HCT116 (cell line): ENCODE data around the gene THRB. TPM values are rescaled to one million over a fixed set of nuclear protein-coding genes. Genes with fewer than 3 reads are reported as not detected.

ENCODE experiments used
- ATAC-seq: fragments of 200-7000 bp; cut with Tn5 transposase; 2 replicates; pipeline ENCODE4 v1.9.1; 2020; ENCODE audit warnings: mild to moderate bottlenecking, moderate library complexity
- BruUV-seq: library from RNA; stranded (reverse); fragments of 400-500 nt; replicated peaks from 2 replicates; lab custom pipeline; 2021; lab: Mats Ljungman, UMichigan
- CTCF ChIA-PET: fragments of 300-600 bp; sonication (Branson Sonifier 250); formaldehyde crosslinking; loops from one replicate; lab custom pipeline; 2021; ENCODE audit warnings: antibody characterized with exemption; lab: Charles Lee
- POLR2A ChIA-PET: fragments of 300-600, 350-600 bp; sonication (Branson Sonifier 250); formaldehyde crosslinking; loops from one replicate; lab custom pipeline; 2021; ENCODE audit warnings: antibody characterized with exemption; lab: Charles Lee
- RAD21 ChIA-PET, 2 experiments: fragments of 300-600 bp; sonication (Branson Sonifier 250); formaldehyde crosslinking; loops; one replicate each; lab custom pipeline; 2023; ENCODE audit warnings: low total read pairs in 2 of 2; ENCODE audit not compliant: uncharacterized antibody in 2 of 2, unreplicated experiment in 2 of 2, low non-redundant PET in 1 of 2; lab: Charles Lee
- DNase-seq: peaks from one replicate; pipeline ENCODE4 v3.0.0-alpha.2; 2010; ENCODE audit warnings: low read depth, low spot score
- H2AFZ ChIP-seq: fragments of 200-600 bp; shearing (Covaris generic), sonication (generic); 2 replicates; pipeline ENCODE4 v1.6.1; 2017; ENCODE audit warnings: low read depth, mixed run types, mixed read lengths, antibody characterized with exemption, low read length; ENCODE audit not compliant: poor library complexity, severe bottlenecking
- H3K27ac ChIP-seq: 2 replicates; pipeline ENCODE4 v1.5.1; 2012; ENCODE audit warnings: low read depth, low read length
- H3K27me3 ChIP-seq: fragments of 200-600 bp; sonication (generic); 2 replicates; pipeline ENCODE4 v1.6.1; 2016; ENCODE audit warnings: mixed run types, low read length, mixed read lengths; ENCODE audit not compliant: insufficient read depth
- H3K36me3 ChIP-seq, 2 experiments: fragments of 200-500 bp in 1 of 2; fragments of 200-600 bp in 1 of 2; sonication (Bioruptor generic) in 1 of 2; sonication (generic) in 1 of 2; 2 replicates each; pipeline versions ENCODE4 v1.5.1 to v1.6.1; 2014 to 2016; ENCODE audit warnings: low read length in 2 of 2, inconsistent platforms in 1 of 2, mixed read lengths in 1 of 2, mixed run types in 1 of 2; ENCODE audit not compliant: insufficient read depth in 2 of 2, control insufficient read depth in 1 of 2
- H3K4me1 ChIP-seq, 2 experiments: fragments of 200-600 bp in 1 of 2; sonication (generic) in 1 of 2; 2 replicates each; pipeline versions ENCODE4 v1.5.1 to v1.6.1; 2012 to 2017; ENCODE audit warnings: low read length in 2 of 2, inconsistent platforms in 1 of 2, mild to moderate bottlenecking in 1 of 2, mixed read lengths in 1 of 2, mixed run types in 1 of 2, moderate library complexity in 1 of 2; ENCODE audit not compliant: insufficient read depth in 2 of 2, control insufficient read depth in 1 of 2
- H3K4me2 ChIP-seq: fragments of 200-600 bp; sonication (generic); 2 replicates; pipeline ENCODE4 v1.6.1; 2017; ENCODE audit warnings: mixed run types, low read length, mixed read lengths
- H3K4me3 ChIP-seq, 2 experiments: fragments of 200-600 bp in 1 of 2; sonication (generic) in 1 of 2; replicated peaks in 1 of 2; 2 replicates each; pipeline ENCODE4 v1.5.1; 2011 to 2016; ENCODE audit warnings: low read length in 2 of 2, control low read depth in 1 of 2, low read depth in 1 of 2, mild to moderate bottlenecking in 1 of 2, mixed read lengths in 1 of 2, mixed run types in 1 of 2
- H3K79me2 ChIP-seq: fragments of 200-600 bp; sonication (generic); 2 replicates; pipeline ENCODE4 v1.6.1; 2017; ENCODE audit warnings: mild to moderate bottlenecking, mixed run types, low read length, moderate library complexity, mixed read lengths; ENCODE audit not compliant: insufficient read depth
- H3K9ac ChIP-seq: fragments of 200-600 bp; sonication (generic); 2 replicates; pipeline ENCODE4 v1.6.1; 2016; ENCODE audit warnings: low read length, mixed read lengths
- H3K9me2 ChIP-seq: fragments of 200-600 bp; sonication (generic), shearing (Covaris generic); 2 replicates; pipeline ENCODE4 v1.6.1; 2017; ENCODE audit warnings: mixed run types, mild to moderate bottlenecking, moderate library complexity; ENCODE audit not compliant: insufficient read depth
- H3K9me3 ChIP-seq, 2 experiments: fragments of 200-500 bp in 1 of 2; fragments of 200-600 bp in 1 of 2; sonication (Bioruptor generic) in 1 of 2; sonication (generic) in 1 of 2; 2 replicates each; pipeline ENCODE4 v1.6.1; 2014 to 2017; ENCODE audit warnings: low read length in 2 of 2, mixed read lengths in 2 of 2, inconsistent platforms in 1 of 2, low read depth in 1 of 2, mild to moderate bottlenecking in 1 of 2, mixed run types in 1 of 2, moderate library complexity in 1 of 2; ENCODE audit not compliant: control insufficient read depth in 1 of 2, insufficient read depth in 1 of 2
- H4K20me1 ChIP-seq: fragments of 200-600 bp; sonication (generic), shearing (Covaris generic); 2 replicates; pipeline ENCODE4 v1.6.1; 2017; ENCODE audit warnings: mixed run types, mild to moderate bottlenecking, moderate library complexity; ENCODE audit not compliant: insufficient read depth
- EGR1 ChIP-seq: IDR thresholded peaks from 2 replicates; pipeline ENCODE4 v1.6.1; 2012; ENCODE audit warnings: low read depth
- ELF1 ChIP-seq: IDR thresholded peaks from 2 replicates; pipeline ENCODE4 v1.6.1; 2012; ENCODE audit warnings: low read depth, borderline replicate concordance
- FOSL1 ChIP-seq: IDR thresholded peaks from 2 replicates; pipeline ENCODE4 v1.6.1; 2012; ENCODE audit warnings: low read depth
- JUND ChIP-seq: IDR thresholded peaks from 2 replicates; pipeline ENCODE4 v1.6.1; 2012
- POLR2A ChIP-seq: IDR thresholded peaks from 2 replicates; pipeline ENCODE4 v1.7.0; 2011; ENCODE audit warnings: borderline replicate concordance; ENCODE audit not compliant: insufficient read depth, insufficient read length; ENCODE audit errors: extremely low read depth
- RAD21 ChIP-seq: IDR thresholded peaks from 2 replicates; pipeline ENCODE4 v1.6.1; 2012; ENCODE audit warnings: low read depth, mild to moderate bottlenecking
- SIN3A ChIP-seq: IDR thresholded peaks from 2 replicates; pipeline ENCODE4 v1.6.1; 2012; ENCODE audit warnings: low read depth
- SP1 ChIP-seq: IDR thresholded peaks from 2 replicates; pipeline ENCODE4 v1.6.1; 2012; ENCODE audit warnings: low read depth
- SRF ChIP-seq: IDR thresholded peaks from 2 replicates; pipeline ENCODE4 v1.6.1; 2012; ENCODE audit warnings: low read depth
- TCF7L2 ChIP-seq: IDR thresholded peaks from 2 replicates; pipeline ENCODE4 v1.7.0; 2011; ENCODE audit warnings: borderline replicate concordance, inconsistent platforms; ENCODE audit not compliant: insufficient read depth, insufficient read length; ENCODE audit errors: extremely low read depth
- ZFX ChIP-seq: fragments of 450-650 bp; IDR thresholded peaks from 2 replicates; pipeline ENCODE4 v1.6.1; 2017
- ZNF274 ChIP-seq: fragments of 200-500 bp; sonication (Bioruptor generic); IDR thresholded peaks from 2 replicates; pipeline ENCODE4 v1.6.1; 2014; ENCODE audit warnings: mild to moderate bottlenecking, low read depth, low read length, inconsistent platforms
- intact Hi-C: fragments of 100-400 bp; cut with micrococcal nuclease; formaldehyde crosslinking; loops from 2 replicates; pipeline ENCODE4 v1.10.0; 2022
- total RNA-seq: library from RNA; stranded (reverse); gene quantifications from one replicate; pipeline ENCODE4 v1.2.1, GENCODE V29; 2021; ENCODE audit not compliant: unreplicated experiment
- TF ChIP-seq, protein P1 (sequence below): IDR thresholded peaks from 2 replicates; pipeline ENCODE4 v1.6.1; 2012
- TF ChIP-seq, protein P2 (sequence below), 3 experiments: fragments of 200-600 bp in 1 of 3; sonication (generic) in 1 of 3; IDR thresholded peaks in 2 of 3; conservative IDR thresholded peaks in 1 of 3; 2 replicates each; pipeline ENCODE4 v1.5.1; 2012 to 2017; ENCODE audit warnings: low read depth in 2 of 3, low read length in 2 of 3, antibody characterized with exemption in 1 of 3, borderline replicate concordance in 1 of 3, control low read depth in 1 of 3, mild to moderate bottlenecking in 1 of 3, mixed read lengths in 1 of 3, mixed run types in 1 of 3, moderate library complexity in 1 of 3; ENCODE audit not compliant: insufficient read depth in 1 of 3
- TF ChIP-seq, protein P3 (sequence below): IDR thresholded peaks from 2 replicates; pipeline ENCODE4 v1.6.1; 2012

Gene THRB
- total RNA-seq, 1 experiment from 2014 or later: 2.5 TPM

DNA sequence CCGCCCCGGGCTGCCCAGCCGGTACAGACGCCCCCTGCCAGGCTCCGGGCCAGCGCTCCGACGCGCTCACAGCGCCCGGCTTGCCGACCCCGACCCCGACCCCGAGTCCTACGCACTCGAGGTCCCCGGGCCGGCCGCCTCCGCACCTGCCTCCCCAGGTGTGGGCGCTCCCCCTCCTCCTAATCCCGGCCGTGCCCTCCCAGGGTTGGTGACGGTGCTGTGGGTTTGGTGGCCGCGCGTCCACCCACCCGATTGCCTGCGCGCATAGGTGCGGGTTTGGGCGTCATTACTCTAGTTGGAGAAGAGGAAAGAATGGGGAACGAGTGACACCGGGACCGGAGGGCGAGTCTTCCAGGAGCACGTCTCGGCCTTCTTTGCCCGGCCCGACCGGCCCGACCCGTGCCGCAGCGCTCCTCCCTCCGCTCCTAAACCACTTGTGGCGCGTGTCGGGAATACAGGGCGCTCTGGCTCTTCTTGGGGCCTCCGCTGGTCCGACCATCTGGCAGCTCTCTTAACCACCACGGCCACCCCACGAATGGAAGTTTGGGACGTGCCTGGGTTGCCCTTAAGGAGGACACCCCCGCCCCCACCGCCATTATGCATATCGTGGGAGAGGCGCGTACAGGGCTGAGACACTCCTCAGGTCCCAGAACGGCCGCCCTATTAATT, 810 bp upstream of the THRB start (continued):
- TF ChIP-seq SP1 (no peak), POLR2A (peak; percentile 89), JUND (no peak), FOSL1 (no peak), ELF1 (no peak), SRF (no peak), RAD21 (no peak), ZNF274 (no peak)
- TF ChIP-seq, protein P1, sequence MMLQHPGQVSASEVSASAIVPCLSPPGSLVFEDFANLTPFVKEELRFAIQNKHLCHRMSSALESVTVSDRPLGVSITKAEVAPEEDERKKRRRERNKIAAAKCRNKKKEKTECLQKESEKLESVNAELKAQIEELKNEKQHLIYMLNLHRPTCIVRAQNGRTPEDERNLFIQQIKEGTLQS: no peak
- TF ChIP-seq, protein P2, sequence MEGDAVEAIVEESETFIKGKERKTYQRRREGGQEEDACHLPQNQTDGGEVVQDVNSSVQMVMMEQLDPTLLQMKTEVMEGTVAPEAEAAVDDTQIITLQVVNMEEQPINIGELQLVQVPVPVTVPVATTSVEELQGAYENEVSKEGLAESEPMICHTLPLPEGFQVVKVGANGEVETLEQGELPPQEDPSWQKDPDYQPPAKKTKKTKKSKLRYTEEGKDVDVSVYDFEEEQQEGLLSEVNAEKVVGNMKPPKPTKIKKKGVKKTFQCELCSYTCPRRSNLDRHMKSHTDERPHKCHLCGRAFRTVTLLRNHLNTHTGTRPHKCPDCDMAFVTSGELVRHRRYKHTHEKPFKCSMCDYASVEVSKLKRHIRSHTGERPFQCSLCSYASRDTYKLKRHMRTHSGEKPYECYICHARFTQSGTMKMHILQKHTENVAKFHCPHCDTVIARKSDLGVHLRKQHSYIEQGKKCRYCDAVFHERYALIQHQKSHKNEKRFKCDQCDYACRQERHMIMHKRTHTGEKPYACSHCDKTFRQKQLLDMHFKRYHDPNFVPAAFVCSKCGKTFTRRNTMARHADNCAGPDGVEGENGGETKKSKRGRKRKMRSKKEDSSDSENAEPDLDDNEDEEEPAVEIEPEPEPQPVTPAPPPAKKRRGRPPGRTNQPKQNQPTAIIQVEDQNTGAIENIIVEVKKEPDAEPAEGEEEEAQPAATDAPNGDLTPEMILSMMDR (IDR thresholded peaks at IDR 0.05 in 2 of 3, conservative IDR thresholded peaks at IDR 0.05 in 1 of 3; ENCODE audit: borderline replicate concordance in 1 of 3, insufficient read depth in 1 of 3, low read depth in 2 of 3, low read length in 2 of 3): peak in 1 of 3 experiments; percentile 21; a peak in 2 of 6 replicates

DNA sequence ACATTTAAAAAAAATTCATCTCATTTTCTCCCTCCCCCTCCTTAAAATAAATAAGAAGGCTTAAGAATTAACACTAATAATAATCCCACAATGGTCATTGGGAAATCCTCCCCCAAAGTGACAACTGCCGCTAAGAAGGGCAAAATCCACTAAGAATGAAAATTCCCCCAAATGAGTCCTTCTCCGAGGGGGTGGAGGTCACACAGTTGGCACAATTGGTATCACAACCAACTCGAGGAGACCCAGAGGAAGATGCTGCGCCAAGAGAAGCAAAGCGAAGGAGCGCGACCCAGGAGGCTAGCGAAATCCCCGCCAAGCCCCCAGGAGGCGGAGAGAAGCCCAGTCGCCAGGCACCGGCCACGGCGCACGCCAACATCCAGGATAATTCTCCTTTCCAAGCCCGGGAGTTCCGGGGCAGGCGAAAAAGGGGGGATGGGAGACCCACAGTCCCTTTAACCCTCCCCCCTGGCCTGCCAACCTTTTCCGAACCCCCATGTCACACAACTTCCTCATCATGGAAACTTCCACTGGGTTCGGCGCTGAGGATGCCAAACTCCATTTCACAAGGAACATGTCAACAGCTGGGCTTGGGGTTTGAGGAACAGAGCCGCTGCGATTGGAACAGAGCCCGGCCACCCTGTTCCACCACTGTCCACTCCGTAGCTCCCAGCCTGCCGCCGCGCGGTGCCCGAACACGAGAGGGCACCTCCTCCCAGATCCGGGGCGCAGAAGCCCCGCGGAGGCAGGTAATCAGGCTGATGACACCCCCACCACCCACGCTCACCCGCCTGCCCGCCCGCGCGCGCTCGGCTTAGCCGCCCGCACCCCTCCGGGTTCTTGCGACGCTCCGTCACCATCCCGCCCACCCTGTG, 668 bp downstream of the THRB start:
- no TSS peak for BruUV-seq
- peak; percentile 13 for ATAC-seq
- no peaks in the 10 kb centered on the region for H3K36me3 ChIP-seq
- RAD21 ChIA-PET: no interaction called here
- CTCF ChIA-PET: interaction anchor here (1.0 kb wide), 1 partner anchor 10 kb away, joined by 3 read pairs; no protein-coding TSS in a partner anchor
- POLR2A ChIA-PET: no interaction called here
- peaks cover 8 to 26% of the 10 kb centered on the region in 2 experiments; a peak in 3 of 4 replicates for H3K4me1 ChIP-seq
- H3K4me3 ChIP-seq: peak overlapping the region; percentile 56 to 71
- H3K9me2 ChIP-seq: no peaks in the 10 kb centered on the region
- DNase-seq: no peak
- peak overlapping the region; percentile 97 for H3K4me2 ChIP-seq
- H3K9me3 ChIP-seq: no peaks in the 10 kb centered on the region
- peak overlapping the region; percentile 69; the same call in 1 of the 2 replicates for H3K27ac ChIP-seq
- no peaks in the 10 kb centered on the region; the same call in 1 of the 2 replicates for H3K27me3 ChIP-seq
- intact Hi-C loops: no loop called here
- TF ChIP-seq ZFX (no peak), EGR1 (peak; percentile 76), SP1 (no peak), SIN3A (no peak), ELF1 (no peak), TCF7L2 (no peak)
- TF ChIP-seq, protein P3, sequence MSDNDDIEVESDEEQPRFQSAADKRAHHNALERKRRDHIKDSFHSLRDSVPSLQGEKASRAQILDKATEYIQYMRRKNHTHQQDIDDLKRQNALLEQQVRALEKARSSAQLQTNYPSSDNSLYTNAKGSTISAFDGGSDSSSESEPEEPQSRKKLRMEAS: peak; percentile 37; the same call in 1 of the 2 replicates
- TF ChIP-seq, protein P2 (IDR thresholded peaks at IDR 0.05 in 2 of 3, conservative IDR thresholded peaks at IDR 0.05 in 1 of 3; ENCODE audit: borderline replicate concordance in 1 of 3, insufficient read depth in 1 of 3, low read depth in 2 of 3, low read length in 2 of 3): no peak
- peak overlapping the region; percentile 47 for H2AFZ ChIP-seq
- H3K79me2 ChIP-seq: no peaks in the 10 kb centered on the region
- peak overlapping the region; percentile 64 for H3K9ac ChIP-seq
- H4K20me1 ChIP-seq: no peaks in the 10 kb centered on the region
